OCI-LY1 (cell line): Measurements from ENCODE around the gene SEPTIN5.

Experiments used
- H2AFZ ChIP-seq: fragments of 200-600 bp; sonication (generic), shearing (Covaris generic); 2 replicates; pipeline ENCODE4 v1.6.0; 2014; ENCODE audit warnings: antibody characterized with exemption, mild to moderate bottlenecking, low read length
- H3F3A ChIP-seq: fragments of 200-600 bp; sonication (generic), shearing (Covaris generic); 2 replicates; pipeline ENCODE4 v1.6.0; 2014; ENCODE audit warnings: mild to moderate bottlenecking, antibody characterized with exemption, low read length, moderate library complexity; ENCODE audit not compliant: insufficient read depth
- H3K27ac ChIP-seq: fragments of 200-600 bp; sonication (generic); 2 replicates; pipeline ENCODE4 v1.5.1; 2014; ENCODE audit warnings: low read length, mixed run types, mild to moderate bottlenecking, low read depth; ENCODE audit not compliant: poor library complexity, severe bottlenecking
- H3K27me3 ChIP-seq: fragments of 200-600 bp; sonication (generic); 2 replicates; pipeline ENCODE4 v1.6.0; 2014; ENCODE audit warnings: antibody characterized with exemption, mild to moderate bottlenecking, low read length, moderate library complexity; ENCODE audit not compliant: insufficient read depth
- H3K36me3 ChIP-seq: fragments of 200-600 bp; sonication (generic); 2 replicates; pipeline ENCODE4 v1.6.1; 2014; ENCODE audit warnings: mild to moderate bottlenecking, antibody characterized with exemption, low read length, moderate library complexity, mixed read lengths; ENCODE audit not compliant: insufficient read depth
- H3K4me1 ChIP-seq: fragments of 200-600 bp; sonication (generic); 2 replicates; pipeline ENCODE4 v1.5.1; 2014; ENCODE audit warnings: mild to moderate bottlenecking, low read length, moderate library complexity; ENCODE audit not compliant: insufficient read depth, severe bottlenecking
- H3K4me2 ChIP-seq: fragments of 200-600 bp; sonication (generic), shearing (Covaris generic); 2 replicates; pipeline ENCODE4 v1.6.1; 2014; ENCODE audit warnings: low read length
- H3K4me3 ChIP-seq: fragments of 200-600 bp; sonication (generic); 2 replicates; pipeline ENCODE4 v1.5.1; 2014; ENCODE audit warnings: low read length, low read depth, mild to moderate bottlenecking, mixed read lengths; ENCODE audit not compliant: poor library complexity, severe bottlenecking
- H3K79me2 ChIP-seq: fragments of 200-600 bp; shearing (Covaris generic); 2 replicates; pipeline ENCODE4 v1.6.1; 2016; ENCODE audit warnings: mixed run types, low read length, mixed read lengths; ENCODE audit not compliant: insufficient read depth
- H3K9ac ChIP-seq: fragments of 200-600 bp; sonication (generic), shearing (Covaris generic); 2 replicates; pipeline ENCODE4 v1.6.1; 2014; ENCODE audit warnings: mild to moderate bottlenecking, low read length, mixed read lengths
- H3K9me2 ChIP-seq: fragments of 200-600 bp; sonication (generic), shearing (Covaris generic); 2 replicates; pipeline ENCODE4 v1.6.1; 2014; ENCODE audit warnings: low read depth, mild to moderate bottlenecking, low read length, mixed read lengths
- H3K9me3 ChIP-seq: fragments of 200-600 bp; shearing (Covaris generic); 2 replicates; pipeline ENCODE4 v1.6.1; 2014; ENCODE audit warnings: low read length, mixed read lengths
- H4K20me1 ChIP-seq: fragments of 200-600 bp; sonication (generic), shearing (Covaris generic); 2 replicates; pipeline ENCODE4 v1.6.0; 2016; ENCODE audit warnings: mild to moderate bottlenecking, low read length; ENCODE audit not compliant: insufficient read depth
- EZH2 ChIP-seq: fragments of 200-600 bp; sonication (generic), shearing (Covaris generic); IDR thresholded peaks from 2 replicates; pipeline ENCODE4 v1.8.0; 2017; ENCODE audit warnings: borderline replicate concordance, mixed run types, mild to moderate bottlenecking, antibody characterized with exemption, low read length, moderate library complexity, mixed read lengths
- TF ChIP-seq, protein P1 (sequence below): fragments of 200-600 bp; sonication (generic), shearing (Covaris generic); IDR thresholded peaks from 2 replicates; pipeline ENCODE4 v1.5.1; 2017; ENCODE audit warnings: mild to moderate bottlenecking, antibody characterized with exemption, low read length, moderate library complexity, mixed read lengths

SEPTIN5 gene

DNA sequence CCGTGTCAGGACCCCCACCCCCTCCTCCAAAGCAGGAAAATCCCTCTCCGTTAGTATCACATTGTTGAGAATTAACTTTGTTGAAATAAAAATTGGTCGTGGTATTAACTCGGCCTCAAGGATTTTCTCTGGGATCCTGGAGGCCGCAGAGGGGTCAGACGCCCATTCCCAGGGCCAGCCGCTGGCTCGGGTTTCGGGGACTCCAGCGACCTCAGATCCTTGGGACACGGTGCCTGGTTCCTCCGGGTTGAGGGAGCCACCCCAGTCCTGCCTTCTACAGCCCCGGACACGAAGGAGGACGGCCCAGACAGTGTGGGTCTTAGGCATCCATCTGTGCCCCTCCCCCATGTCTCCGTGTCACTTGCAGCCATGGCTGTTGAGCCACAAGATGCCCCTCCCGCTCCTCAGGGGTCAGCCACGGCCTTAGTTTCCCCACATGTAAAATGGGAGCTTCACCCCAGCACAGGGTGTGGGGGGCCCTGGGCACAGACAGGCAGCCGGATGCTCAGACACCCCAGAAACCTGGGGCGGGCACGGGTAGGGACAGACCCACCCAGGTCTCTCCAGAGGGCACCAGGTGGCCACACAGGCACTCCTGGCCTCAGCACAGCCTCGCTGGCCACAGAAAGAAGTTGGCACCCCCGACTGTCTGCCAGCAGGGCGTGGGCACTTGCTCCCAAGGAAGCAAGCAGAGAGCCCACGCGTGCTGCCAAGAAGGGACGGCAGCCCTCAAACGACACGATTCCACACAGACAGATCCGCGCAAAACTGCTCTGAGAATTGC, 24.6 kb downstream of the SEPTIN5 start:
- Histone ChIP-seq H3K4me3 (no peak overlapping the region), H3K9me2 (no peaks in the 10 kb centered on the region), H3F3A (no peaks in the 10 kb centered on the region), H3K9ac (no peak overlapping the region), H3K27ac (no peak overlapping the region), H3K79me2 (no peaks in the 10 kb centered on the region), H2AFZ (no peak overlapping the region), H3K36me3 (no peaks in the 10 kb centered on the region), H3K9me3 (no peaks in the 10 kb centered on the region), H3K4me2 (no peak overlapping the region), H4K20me1 (no peaks in the 10 kb centered on the region), H3K4me1 (no peaks in the 10 kb centered on the region), H3K27me3 (peaks cover 3% of the 10 kb centered on the region; the same call in 1 of the 2 replicates)
- TF ChIP-seq EZH2, result no peak
- TF ChIP-seq, protein P1, sequence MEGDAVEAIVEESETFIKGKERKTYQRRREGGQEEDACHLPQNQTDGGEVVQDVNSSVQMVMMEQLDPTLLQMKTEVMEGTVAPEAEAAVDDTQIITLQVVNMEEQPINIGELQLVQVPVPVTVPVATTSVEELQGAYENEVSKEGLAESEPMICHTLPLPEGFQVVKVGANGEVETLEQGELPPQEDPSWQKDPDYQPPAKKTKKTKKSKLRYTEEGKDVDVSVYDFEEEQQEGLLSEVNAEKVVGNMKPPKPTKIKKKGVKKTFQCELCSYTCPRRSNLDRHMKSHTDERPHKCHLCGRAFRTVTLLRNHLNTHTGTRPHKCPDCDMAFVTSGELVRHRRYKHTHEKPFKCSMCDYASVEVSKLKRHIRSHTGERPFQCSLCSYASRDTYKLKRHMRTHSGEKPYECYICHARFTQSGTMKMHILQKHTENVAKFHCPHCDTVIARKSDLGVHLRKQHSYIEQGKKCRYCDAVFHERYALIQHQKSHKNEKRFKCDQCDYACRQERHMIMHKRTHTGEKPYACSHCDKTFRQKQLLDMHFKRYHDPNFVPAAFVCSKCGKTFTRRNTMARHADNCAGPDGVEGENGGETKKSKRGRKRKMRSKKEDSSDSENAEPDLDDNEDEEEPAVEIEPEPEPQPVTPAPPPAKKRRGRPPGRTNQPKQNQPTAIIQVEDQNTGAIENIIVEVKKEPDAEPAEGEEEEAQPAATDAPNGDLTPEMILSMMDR, result no peak

DNA sequence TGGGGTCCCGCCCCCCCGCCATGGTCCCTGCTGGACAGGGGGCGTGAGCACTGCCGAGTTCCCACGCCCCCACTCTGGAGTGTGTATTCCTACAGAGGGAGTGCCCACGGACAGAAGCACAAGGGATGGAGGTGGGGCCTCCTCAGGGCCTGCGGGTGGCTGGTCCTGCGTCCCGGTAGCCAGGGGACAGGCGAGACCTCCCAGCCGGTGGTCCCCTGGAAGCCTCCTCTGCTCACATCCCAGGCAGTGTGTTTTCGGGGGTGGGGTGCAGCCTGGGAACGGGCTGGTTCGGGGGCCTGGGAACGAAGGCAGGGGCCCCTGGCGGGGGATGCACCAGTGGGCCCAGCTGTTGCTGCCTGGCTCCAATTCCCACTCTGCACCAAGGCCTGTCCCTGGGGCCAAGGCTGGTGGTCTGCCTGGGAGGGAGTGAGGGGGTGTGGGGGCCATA, 25.2 kb downstream of the SEPTIN5 start:
- no peaks in the 10 kb centered on the region for H3K9me2 ChIP-seq
- no peaks in the 10 kb centered on the region for H3K36me3 ChIP-seq
- no peak overlapping the region for H2AFZ ChIP-seq
- H3K27me3 ChIP-seq, result peaks cover 3% of the 10 kb centered on the region; the same call in 1 of the 2 replicates
- H3K9me3 ChIP-seq, result no peaks in the 10 kb centered on the region
- no peak overlapping the region for H3K27ac ChIP-seq
- H3K4me2 ChIP-seq, result no peak overlapping the region
- TF ChIP-seq, protein P1, result no peak
- no peak for TF ChIP-seq EZH2
- H3K9ac ChIP-seq, result no peak overlapping the region
- no peaks in the 10 kb centered on the region for H3F3A ChIP-seq
- no peaks in the 10 kb centered on the region for H3K4me1 ChIP-seq
- no peaks in the 10 kb centered on the region for H3K79me2 ChIP-seq
- H4K20me1 ChIP-seq, result no peaks in the 10 kb centered on the region
- H3K4me3 ChIP-seq, result no peak overlapping the region

GRCh38 chr22:19739911-19740449, 25.7 kb downstream of the SEPTIN5 start:
- H2AFZ ChIP-seq, result no peak overlapping the region
- H3K4me2 ChIP-seq, result no peak overlapping the region
- H3K4me1 ChIP-seq, result no peaks in the 10 kb centered on the region
- no peaks in the 10 kb centered on the region for H4K20me1 ChIP-seq
- H3K27me3 ChIP-seq, result peaks cover 3% of the 10 kb centered on the region; the same call in 1 of the 2 replicates
- H3K27ac ChIP-seq, result no peak overlapping the region
- H3K9me2 ChIP-seq, result no peaks in the 10 kb centered on the region
- no peaks in the 10 kb centered on the region for H3F3A ChIP-seq
- H3K79me2 ChIP-seq, result no peaks in the 10 kb centered on the region
- H3K36me3 ChIP-seq, result no peaks in the 10 kb centered on the region
- TF ChIP-seq EZH2, result no peak
- H3K9ac ChIP-seq, result no peak overlapping the region
- no peak overlapping the region for H3K4me3 ChIP-seq
- H3K9me3 ChIP-seq, result no peaks in the 10 kb centered on the region
